Astrocyte (in vitro differentiated cells and primary cell): ENCODE results near the gene ENDOV. TPM values are rescaled to one million over a fixed set of nuclear protein-coding genes. Genes with fewer than 3 reads are reported as not detected.

Experiments
- DNase-seq: peaks from one replicate; pipeline ENCODE4 v3.0.0-alpha.2; 2010; ENCODE audit warnings: low read depth
- FAIRE-seq: peaks from 2 replicates; lab custom pipeline; 2011; peaks lifted over from hg19 to GRCh38; lab: Jason Lieb, UNC
- H2AFZ ChIP-seq: 2 replicates; pipeline ENCODE4 v1.6.0; 2012; ENCODE audit warnings: low read depth, low read length, inconsistent platforms
- H3K27ac ChIP-seq: 2 replicates; pipeline ENCODE4 v1.5.1; 2011; ENCODE audit warnings: low read depth, low read length, inconsistent platforms
- H3K27me3 ChIP-seq: 2 replicates; pipeline ENCODE4 v1.6.0; 2011; ENCODE audit warnings: low read length, inconsistent platforms; ENCODE audit not compliant: insufficient read depth
- H3K36me3 ChIP-seq: 2 replicates; pipeline ENCODE4 v1.5.1; 2011; ENCODE audit warnings: low read length, inconsistent platforms; ENCODE audit not compliant: insufficient read depth
- H3K4me1 ChIP-seq: 2 replicates; pipeline ENCODE4 v1.5.1; 2011; ENCODE audit warnings: low read length, inconsistent platforms; ENCODE audit not compliant: insufficient read depth
- H3K4me2 ChIP-seq: 2 replicates; pipeline ENCODE4 v1.6.0; 2012; ENCODE audit warnings: low read length, inconsistent platforms
- H3K4me3 ChIP-seq: 2 replicates; pipeline ENCODE4 v1.5.1; 2011; ENCODE audit warnings: low read depth, mild to moderate bottlenecking, low read length, inconsistent platforms; ENCODE audit not compliant: insufficient read depth
- H3K79me2 ChIP-seq: 2 replicates; pipeline ENCODE4 v1.6.0; 2012; ENCODE audit warnings: mild to moderate bottlenecking, low read length, inconsistent platforms; ENCODE audit not compliant: insufficient read depth
- H3K9ac ChIP-seq: 2 replicates; pipeline ENCODE4 v1.6.0; 2012; ENCODE audit warnings: mild to moderate bottlenecking, low read length, inconsistent platforms
- H3K9me3 ChIP-seq: 2 replicates; pipeline ENCODE4 v1.5.1; 2012; ENCODE audit warnings: low read depth, mild to moderate bottlenecking, low read length, inconsistent platforms; ENCODE audit not compliant: insufficient read depth
- H4K20me1 ChIP-seq: 2 replicates; pipeline ENCODE4 v1.6.0; 2012; ENCODE audit warnings: low read length, inconsistent platforms; ENCODE audit not compliant: insufficient read depth
- H3K27ac Mint-ChIP-seq: one replicate; pipeline ENCODE4 v1.8.0; 2021; ENCODE audit warnings: mild to moderate bottlenecking, mixed read lengths; ENCODE audit not compliant: unreplicated experiment
- H3K27me3 Mint-ChIP-seq: one replicate; pipeline ENCODE4 v1.8.0; 2021; ENCODE audit warnings: low read depth, mixed read lengths; ENCODE audit not compliant: unreplicated experiment
- H3K36me3 Mint-ChIP-seq: one replicate; pipeline ENCODE4 v1.8.0; 2021; ENCODE audit warnings: low read depth, mixed read lengths; ENCODE audit not compliant: unreplicated experiment
- H3K4me1 Mint-ChIP-seq: one replicate; pipeline ENCODE4 v1.8.0; 2021; ENCODE audit warnings: low read depth, mixed read lengths; ENCODE audit not compliant: unreplicated experiment
- H3K4me3 Mint-ChIP-seq: one replicate; pipeline ENCODE4 v1.8.0; 2021; ENCODE audit warnings: mild to moderate bottlenecking, moderate library complexity, mixed read lengths; ENCODE audit not compliant: unreplicated experiment
- H3K9me3 Mint-ChIP-seq: one replicate; pipeline ENCODE4 v1.8.0; 2021; ENCODE audit warnings: mild to moderate bottlenecking, mixed read lengths; ENCODE audit not compliant: unreplicated experiment
- CTCF ChIP-seq: IDR thresholded peaks from 2 replicates; pipeline ENCODE4 v1.5.1; 2011; ENCODE audit warnings: low read depth, mild to moderate bottlenecking, inconsistent platforms, low read length, moderate library complexity; ENCODE audit not compliant: insufficient read depth
- EZH2 ChIP-seq: IDR thresholded peaks from 2 replicates; pipeline ENCODE4 v1.6.1; 2012; ENCODE audit warnings: mild to moderate bottlenecking, low read length, inconsistent platforms; ENCODE audit not compliant: insufficient read depth
- total RNA-seq: library from RNA; stranded (reverse); gene quantifications from 2 replicates; pipeline ENCODE4 v1.2.1, GENCODE V29; 2021

ENDOV gene
- total RNA-seq, 1 donor from 2014 or later = 20.7 TPM

- no peak overlapping the region for H2AFZ ChIP-seq
- H3K27me3 ChIP-seq = no peaks in the 10 kb centered on the region
- H3K9ac ChIP-seq = no peak overlapping the region
- Mint-ChIP-seq H3K36me3 (peaks cover 37% of the 10 kb centered on the region), H3K27me3 (no peaks in the 10 kb centered on the region), H3K27ac (no peak overlapping the region), H3K4me3 (no peak overlapping the region), H3K4me1 (no peaks in the 10 kb centered on the region), H3K9me3 (no peaks in the 10 kb centered on the region)
- H3K9me3 ChIP-seq = no peaks in the 10 kb centered on the region
- H3K36me3 ChIP-seq = peaks cover 19% of the 10 kb centered on the region
- no peak overlapping the region for H3K27ac ChIP-seq
- H3K4me2 ChIP-seq = no peak overlapping the region
- TF ChIP-seq CTCF (no peak), EZH2 (no peak)
- FAIRE-seq (no peak), DNase-seq (no peak)
- no peaks in the 10 kb centered on the region for H3K79me2 ChIP-seq
- no peaks in the 10 kb centered on the region for H4K20me1 ChIP-seq
- no peak overlapping the region for H3K4me3 ChIP-seq
- no peaks in the 10 kb centered on the region for H3K4me1 ChIP-seq
Observed at GRCh38 chr17:80382446-80382845, 32.5 kb upstream of the ENDOV start.

GRCh38 chr17:80382956-80383355 lies 32.0 kb upstream of the ENDOV start:
- FAIRE-seq = no peak
- TF ChIP-seq EZH2 (no peak), CTCF (no peak)
- H3K9me3 ChIP-seq = no peaks in the 10 kb centered on the region
- H3K79me2 ChIP-seq = no peaks in the 10 kb centered on the region
- no peaks in the 10 kb centered on the region for H4K20me1 ChIP-seq
- no peak for DNase-seq
- peaks cover 19% of the 10 kb centered on the region for H3K36me3 ChIP-seq
- Mint-ChIP-seq H3K4me3 (no peak overlapping the region), H3K27ac (no peak overlapping the region), H3K4me1 (no peaks in the 10 kb centered on the region), H3K27me3 (no peaks in the 10 kb centered on the region), H3K36me3 (peaks cover 34% of the 10 kb centered on the region), H3K9me3 (no peaks in the 10 kb centered on the region)
- no peak overlapping the region for H2AFZ ChIP-seq
- no peak overlapping the region for H3K4me2 ChIP-seq
- H3K27ac ChIP-seq = no peak overlapping the region
- H3K4me1 ChIP-seq = no peaks in the 10 kb centered on the region
- H3K27me3 ChIP-seq = no peaks in the 10 kb centered on the region
- H3K4me3 ChIP-seq = no peak overlapping the region
- H3K9ac ChIP-seq = no peak overlapping the region

- Mint-ChIP-seq H3K4me3 (no peak overlapping the region), H3K27me3 (no peaks in the 10 kb centered on the region), H3K27ac (no peak overlapping the region), H3K36me3 (peaks cover 46% of the 10 kb centered on the region), H3K9me3 (no peaks in the 10 kb centered on the region), H3K4me1 (no peaks in the 10 kb centered on the region)
- H3K79me2 ChIP-seq = no peaks in the 10 kb centered on the region
- H3K9me3 ChIP-seq = no peaks in the 10 kb centered on the region
- no peak overlapping the region for H2AFZ ChIP-seq
- H3K9ac ChIP-seq = no peak overlapping the region
- H3K27ac ChIP-seq = no peak overlapping the region
- no peak overlapping the region for H3K4me3 ChIP-seq
- H4K20me1 ChIP-seq = no peaks in the 10 kb centered on the region
- no peaks in the 10 kb centered on the region for H3K4me1 ChIP-seq
- DNase-seq (no peak), FAIRE-seq (no peak)
- no peaks in the 10 kb centered on the region for H3K27me3 ChIP-seq
- no peak for TF ChIP-seq EZH2
- no peak for TF ChIP-seq CTCF
- no peak overlapping the region for H3K4me2 ChIP-seq
- H3K36me3 ChIP-seq = peaks cover 22% of the 10 kb centered on the region
Observed at GRCh38 chr17:80384078-80384960, 30.6 kb upstream of the ENDOV start.
